GM20000 (cell line): ENCODE data around the gene ASF1B.
"Not testable (repeated sequence)": the region's sequence is repeated elsewhere in the genome, so short reads cannot be mapped to it uniquely, and the experiment has no call there.

Experiments used
- DNase-seq: peaks from one replicate; pipeline ENCODE4 v3.0.0; 2012; ENCODE audit warnings: low spot score
- CTCF ChIP-seq: IDR thresholded peaks from 2 replicates; pipeline ENCODE4 v1.5.1; 2012; ENCODE audit warnings: mild to moderate bottlenecking, control low read depth; ENCODE audit errors: extremely low read depth, missing control alignments

The ASF1B gene

GRCh38 chr19:14136509-14137281, at the start of gene ASF1B:
TSS of gene ASF1B (minus strand) at chr19:14136589. CDS start at chr19:14136456, 133 bp downstream.
- peak; percentile 80 for TF ChIP-seq CTCF
- DNase-seq, result peak; percentile 98

- DNase-seq, result not testable (repeated sequence)
Observed at GRCh38 chr19:14185691-14186090, 49.3 kb upstream of the ASF1B start.

GRCh38 chr19:14185158-14185557, 48.8 kb upstream of the ASF1B start:
- DNase-seq, result no peak
- no peak for TF ChIP-seq CTCF

- no peak for DNase-seq
Observed at GRCh38 chr19:14183741-14184350, 47.5 kb upstream of the ASF1B start.

GRCh38 chr19:14182476-14182875, 46.1 kb upstream of the ASF1B start:
- TF ChIP-seq CTCF, result no peak
- DNase-seq, result no peak

More at GRCh38 chr19:14183741-14184350, 47.5 kb upstream of the ASF1B start:
- TF ChIP-seq CTCF, result no peak

- no peak for DNase-seq
- TF ChIP-seq CTCF, result no peak
Observed at GRCh38 chr19:14181906-14182305, 45.5 kb upstream of the ASF1B start.

GRCh38 chr19:14181199-14181598, 44.8 kb upstream of the ASF1B start:
- DNase-seq, result not testable (repeated sequence)

GRCh38 chr19:14177496-14178074, 41.2 kb upstream of the ASF1B start:
- TF ChIP-seq CTCF, result no peak
- DNase-seq, result no peak
